NCI-H526 treated with DMSO at 0.1 percent for 48 hours (cell line): ENCODE data around the gene GTF2F1.
"Not testable (repeated sequence)": the region's sequence is repeated elsewhere in the genome, so short reads cannot be mapped to it uniquely, and the experiment has no call there.

Source experiments
- DNase-seq: peaks from one replicate; lab custom pipeline; 2025; lab: John Stamatoyannopoulos, UW

GTF2F1 gene, protein sequence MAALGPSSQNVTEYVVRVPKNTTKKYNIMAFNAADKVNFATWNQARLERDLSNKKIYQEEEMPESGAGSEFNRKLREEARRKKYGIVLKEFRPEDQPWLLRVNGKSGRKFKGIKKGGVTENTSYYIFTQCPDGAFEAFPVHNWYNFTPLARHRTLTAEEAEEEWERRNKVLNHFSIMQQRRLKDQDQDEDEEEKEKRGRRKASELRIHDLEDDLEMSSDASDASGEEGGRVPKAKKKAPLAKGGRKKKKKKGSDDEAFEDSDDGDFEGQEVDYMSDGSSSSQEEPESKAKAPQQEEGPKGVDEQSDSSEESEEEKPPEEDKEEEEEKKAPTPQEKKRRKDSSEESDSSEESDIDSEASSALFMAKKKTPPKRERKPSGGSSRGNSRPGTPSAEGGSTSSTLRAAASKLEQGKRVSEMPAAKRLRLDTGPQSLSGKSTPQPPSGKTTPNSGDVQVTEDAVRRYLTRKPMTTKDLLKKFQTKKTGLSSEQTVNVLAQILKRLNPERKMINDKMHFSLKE

DNA sequence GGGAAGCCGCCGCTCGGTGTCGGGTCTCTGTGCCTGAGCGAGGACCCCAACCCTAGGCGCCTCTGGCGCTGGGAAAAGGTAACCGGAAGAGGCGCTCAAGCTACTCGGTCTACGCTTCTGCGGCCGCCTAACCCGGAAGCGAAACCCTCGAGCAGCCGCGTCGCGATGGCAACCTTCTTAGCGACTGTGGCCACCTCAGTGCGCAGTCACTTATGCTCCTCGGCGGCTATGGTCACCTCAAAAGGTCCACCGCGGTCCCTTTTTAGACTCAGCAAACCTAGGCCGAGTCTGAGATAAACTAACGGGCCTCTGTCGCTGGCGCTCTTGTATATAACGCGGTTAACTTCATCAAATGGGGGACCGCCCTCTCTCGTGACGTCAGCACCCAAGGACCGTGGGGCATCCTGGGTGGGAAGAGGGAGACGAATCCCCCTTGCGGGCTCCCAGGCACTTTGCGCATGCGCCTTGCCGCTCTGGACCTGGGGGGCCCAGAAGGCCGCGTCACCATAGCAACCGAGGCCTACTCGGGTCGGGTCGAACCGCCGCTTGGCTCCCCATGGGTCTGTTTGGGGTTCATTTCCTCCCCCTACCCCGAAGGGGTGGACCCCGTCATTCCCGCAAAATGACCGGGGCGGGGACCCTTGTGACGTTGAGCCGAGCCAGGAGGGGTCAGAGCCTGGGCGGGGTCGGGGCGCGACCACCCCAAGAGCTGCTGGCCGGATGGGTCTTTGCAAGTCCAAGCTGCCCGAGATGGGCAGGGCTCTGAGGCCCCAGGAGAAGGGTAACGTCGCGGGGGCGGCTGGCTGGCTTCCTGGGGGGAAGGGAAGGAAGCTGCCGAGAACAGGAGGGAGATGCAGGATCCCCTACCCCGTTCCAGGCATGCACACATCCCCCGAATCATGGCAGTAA is at the start of gene GTF2F1:
Gene GTF2F1 (minus strand): TSS at position 91 of the 909 bp plus-strand sequence. CDS start 169 bp downstream, outside the sequence.
- peak; percentile 80 for DNase-seq

- no peak for DNase-seq
These were observed 49.2 kb upstream of the GTF2F1 start for GRCh38 chr19:6442087-6442688.

DNA sequence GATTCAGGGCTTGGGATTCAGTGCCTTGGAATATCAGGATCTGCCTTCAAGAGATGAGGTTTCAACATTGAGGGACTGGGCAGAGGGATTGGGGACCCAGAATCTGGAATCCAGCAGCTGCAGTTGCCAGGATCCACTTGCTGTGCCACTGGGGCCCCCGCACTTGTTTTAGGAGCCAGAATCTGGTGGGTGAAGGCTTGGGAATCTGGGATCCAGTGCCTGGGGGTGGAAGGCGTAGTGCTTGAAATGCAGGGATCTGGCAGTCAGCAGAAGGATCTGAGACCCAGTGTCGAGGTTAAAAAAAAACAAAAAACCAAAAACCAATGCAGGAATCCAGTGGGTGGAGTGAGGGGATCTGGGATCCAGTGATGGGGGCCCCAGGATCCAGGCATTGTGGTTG is 47.9 kb upstream of the GTF2F1 start:
- DNase-seq = no peak

DNA sequence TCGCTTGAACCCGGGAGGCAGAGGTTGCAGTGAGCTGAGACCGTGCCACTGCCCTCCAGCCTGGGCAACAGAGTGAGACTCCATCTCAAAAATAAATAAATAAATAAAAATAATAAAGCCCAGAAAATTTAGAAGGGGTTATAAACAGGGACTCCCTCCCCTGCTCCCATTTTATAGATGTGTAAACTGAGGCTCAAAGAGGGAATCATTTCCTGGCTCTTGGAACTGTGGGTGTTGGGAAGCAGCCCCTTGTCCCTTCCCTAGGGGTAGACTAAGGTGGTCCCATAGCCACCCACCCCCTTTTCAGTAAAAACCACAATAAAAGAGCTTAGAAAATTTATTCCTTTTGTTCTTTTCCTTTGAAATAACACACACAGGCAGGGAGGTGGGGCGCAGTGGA is 46.8 kb upstream of the GTF2F1 start:
- no peak for DNase-seq

GRCh38 chr19:6433663-6434062 is 40.7 kb upstream of the GTF2F1 start, which contains the start of gene SLC25A41:
SLC25A41 (minus strand) TSS chr19:6433763; CDS start chr19:6433693, 70 bp downstream.
- no peak for DNase-seq

GRCh38 chr19:6433165-6433564 is 40.2 kb upstream of the GTF2F1 start:
- DNase-seq = no peak

- DNase-seq = no peak
These were observed 38.9 kb upstream of the GTF2F1 start for GRCh38 chr19:6431891-6432290.

- DNase-seq = no peak
These were observed 36.7 kb upstream of the GTF2F1 start for GRCh38 chr19:6429419-6430221.

DNA sequence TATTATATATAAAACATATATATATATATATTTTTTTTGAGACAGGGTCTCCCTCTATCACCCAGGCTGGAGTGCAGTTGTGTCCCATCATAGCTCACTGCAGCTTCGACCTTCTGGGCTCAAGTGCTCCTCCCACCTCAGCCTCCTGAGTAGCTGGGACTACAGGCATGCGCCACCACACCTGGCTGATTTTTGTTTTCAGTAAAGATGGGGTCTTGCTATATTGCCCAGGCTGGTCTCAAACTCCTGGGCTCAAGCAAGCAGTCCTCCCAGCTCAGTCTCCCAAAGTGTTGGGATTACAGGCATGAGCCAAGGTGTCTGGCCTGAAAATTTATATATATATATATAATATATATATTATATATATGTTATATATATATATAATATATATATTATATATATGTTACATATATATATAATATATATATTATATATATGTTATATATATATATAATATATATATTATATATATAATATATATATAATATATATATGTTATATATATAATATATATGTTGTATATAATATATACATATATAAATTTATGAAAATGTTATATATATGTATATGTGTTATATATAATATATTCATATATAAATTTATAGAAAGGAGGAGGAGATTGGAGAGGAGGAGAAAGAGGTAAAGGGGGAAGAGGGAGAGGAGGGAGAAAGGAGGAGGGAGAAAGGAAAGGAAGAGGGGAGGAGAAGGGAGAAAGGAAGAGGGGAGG is 35.9 kb upstream of the GTF2F1 start:
- DNase-seq = not testable (repeated sequence)

- DNase-seq = no peak
These were observed 34.2 kb upstream of the GTF2F1 start for GRCh38 chr19:6427131-6427530.

GRCh38 chr19:6425732-6426620 is 33.0 kb upstream of the GTF2F1 start:
- no peak for DNase-seq

DNA sequence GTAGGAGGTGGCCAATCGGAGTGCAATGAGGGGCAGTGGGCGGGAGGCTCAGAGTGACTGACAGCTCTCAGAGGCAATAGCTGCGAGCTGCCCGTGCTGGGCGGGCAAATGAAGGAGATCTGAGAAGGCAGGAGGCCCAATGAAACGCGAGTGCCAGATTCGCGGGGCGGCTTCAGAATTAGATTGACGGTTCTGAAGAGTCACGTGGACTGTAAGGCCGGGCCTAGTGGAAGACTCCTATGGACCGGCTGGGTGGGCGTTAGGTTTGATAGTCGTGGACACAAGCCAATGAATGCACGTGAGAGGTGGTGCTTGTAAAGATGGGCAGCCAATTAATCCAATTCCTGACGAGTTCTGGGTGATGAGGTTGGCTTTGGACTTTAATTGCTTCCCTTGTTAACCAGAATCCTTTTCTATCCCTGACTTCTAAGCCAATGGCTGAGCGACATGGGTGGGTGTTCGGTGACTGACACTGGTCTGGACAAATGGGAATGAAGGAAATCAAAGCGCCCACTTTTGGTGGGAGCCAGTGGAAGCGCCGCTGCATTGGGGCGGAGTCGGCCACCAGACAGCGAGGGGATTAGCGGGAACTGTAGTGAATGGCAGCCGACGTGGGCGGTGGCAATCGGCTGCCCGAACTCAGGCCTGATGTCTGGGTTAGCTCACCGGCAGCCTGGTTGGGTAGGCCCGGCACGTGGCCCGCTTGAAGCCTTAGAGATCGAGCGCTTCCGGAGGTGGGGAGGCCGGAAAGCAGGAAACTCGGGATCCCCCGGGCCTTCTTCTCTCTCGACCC is 32.2 kb upstream of the GTF2F1 start:
- DNase-seq = peak; percentile 100

DNA sequence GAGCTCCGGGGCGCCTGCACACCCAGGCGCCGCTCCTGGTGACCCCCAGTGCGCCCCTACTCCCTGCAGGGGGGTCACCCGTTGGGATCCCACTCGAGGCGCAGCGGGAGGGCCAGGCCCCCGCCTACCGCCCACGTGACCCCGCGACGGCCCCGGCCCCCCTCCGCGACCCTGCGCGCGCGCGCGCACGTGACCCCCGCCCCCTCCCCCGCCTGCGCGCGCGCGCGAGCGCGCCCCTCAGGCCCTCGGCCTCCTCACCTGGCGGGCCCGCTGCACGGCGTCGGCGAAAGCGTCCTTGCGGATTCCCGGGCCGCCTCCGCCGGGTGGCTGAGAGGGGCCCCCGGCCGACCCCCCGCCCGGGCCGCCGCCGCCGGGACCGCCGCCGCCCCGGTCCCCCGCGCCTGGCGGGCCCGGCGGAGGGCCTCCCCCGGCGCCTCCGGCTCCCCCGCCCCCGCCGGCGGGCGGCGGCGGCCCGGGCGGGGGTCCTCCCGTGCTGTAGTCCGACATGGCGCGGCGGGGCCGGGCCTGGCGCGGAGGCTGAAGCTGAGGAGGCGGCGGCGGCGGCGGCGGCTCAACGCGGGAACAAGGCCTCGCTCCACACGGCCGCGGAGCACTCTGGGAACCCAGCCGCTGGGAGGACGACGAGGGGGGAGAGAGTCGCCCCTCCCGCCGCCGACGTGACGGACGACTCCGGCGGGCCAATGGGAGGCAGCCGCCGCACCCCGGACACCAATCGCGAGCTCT is 31.4 kb upstream of the GTF2F1 start, which contains the start of gene KHSRP:
Gene KHSRP (minus strand): TSS at position 617 of the 744 bp plus-strand sequence. CDS start 110 bp downstream, at position 507.
- no peak for DNase-seq

GRCh38 chr19:6423499-6424194 is 30.7 kb upstream of the GTF2F1 start:
- no peak for DNase-seq

DNA sequence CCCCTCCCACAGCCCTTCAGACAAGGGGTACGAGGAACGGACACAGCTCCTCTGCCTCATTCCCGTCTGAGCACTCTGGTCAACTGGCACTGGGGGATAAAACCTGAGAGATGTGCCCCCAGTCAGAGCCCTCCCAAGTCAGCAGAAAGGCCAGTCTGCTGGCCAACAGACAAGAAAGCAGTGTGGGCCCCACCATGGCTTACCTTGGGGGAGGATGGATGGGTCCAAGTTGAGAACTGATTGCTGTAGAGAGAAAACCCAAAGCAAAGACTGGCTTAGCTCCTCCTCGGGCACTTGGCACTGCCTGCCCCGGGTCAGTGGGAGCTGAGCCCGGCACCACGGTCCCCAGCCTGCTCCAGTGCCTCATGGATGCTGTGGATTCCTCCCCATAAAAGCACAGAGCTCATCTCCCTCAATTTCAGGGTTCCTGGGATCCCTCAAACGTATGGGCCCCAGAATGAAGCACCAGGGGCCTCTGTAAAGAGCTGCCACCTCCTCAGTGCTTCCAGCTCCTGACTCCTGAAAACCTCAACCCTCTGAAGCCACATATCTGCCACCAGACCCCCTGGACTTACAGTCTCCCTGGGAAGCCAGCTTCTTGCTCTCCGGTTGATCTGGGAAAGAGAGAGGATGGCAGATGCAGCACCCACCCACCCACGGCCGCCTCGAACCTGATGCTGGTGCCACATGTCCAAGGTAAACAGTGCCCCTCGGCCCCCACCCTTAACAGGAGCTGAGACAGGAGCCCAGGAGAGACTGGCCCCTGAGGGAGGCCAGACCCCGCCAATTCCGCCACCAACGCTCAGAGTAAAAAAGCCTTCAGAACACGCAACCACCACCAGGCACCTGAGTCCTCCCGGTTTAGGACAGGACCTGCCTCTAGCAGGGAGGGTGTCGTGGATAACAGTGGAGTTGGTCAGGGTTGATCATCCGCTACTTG is 28.4 kb upstream of the GTF2F1 start:
- no peak for DNase-seq

GRCh38 chr19:6418562-6418932 is 25.6 kb upstream of the GTF2F1 start:
- no peak for DNase-seq
